Epithelial cell of esophagus (primary cell): ENCODE results near the gene CALCOCO1.
A peak's percentile ranks its signal among the peaks of the same experiment; 100 is the strongest.

ENCODE experiments used
- DNase-seq: peaks from one replicate; pipeline ENCODE4 v3.0.0; 2010; ENCODE audit warnings: low read depth
- H3K4me3 ChIP-seq: 2 replicates; pipeline ENCODE4 v1.5.1; 2011; ENCODE audit warnings: mild to moderate bottlenecking, low read length, control low read depth
- CTCF ChIP-seq: IDR thresholded peaks from 2 replicates; pipeline ENCODE4 v1.5.1; 2011; ENCODE audit warnings: low read depth, mild to moderate bottlenecking, low read length, control low read depth, inconsistent platforms; ENCODE audit not compliant: insufficient read depth; ENCODE audit errors: missing control alignments

Gene CALCOCO1

DNA sequence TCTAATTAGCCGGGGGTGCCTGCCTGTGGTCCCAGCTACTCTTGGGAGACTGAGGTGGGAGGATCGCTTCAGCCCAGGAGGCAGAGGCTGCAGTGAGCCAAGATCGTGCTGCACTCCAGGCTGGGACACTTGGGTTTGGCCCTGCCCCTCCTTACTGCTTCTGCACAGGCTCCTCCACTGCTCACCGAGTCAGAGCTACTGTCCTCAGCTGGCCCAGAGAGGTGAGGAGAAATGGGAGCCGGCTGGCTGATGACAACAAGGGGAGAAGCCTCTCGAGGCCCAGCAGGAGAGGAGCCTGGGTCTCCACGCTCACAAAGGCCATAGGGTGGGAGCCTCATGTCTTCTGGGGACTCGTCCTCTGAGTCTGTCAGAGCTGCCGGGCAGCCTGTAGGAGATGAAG lies 13.7 kb downstream of the CALCOCO1 start:
- TF ChIP-seq CTCF = no peak
- no peak overlapping the region for H3K4me3 ChIP-seq
- no peak for DNase-seq

DNA sequence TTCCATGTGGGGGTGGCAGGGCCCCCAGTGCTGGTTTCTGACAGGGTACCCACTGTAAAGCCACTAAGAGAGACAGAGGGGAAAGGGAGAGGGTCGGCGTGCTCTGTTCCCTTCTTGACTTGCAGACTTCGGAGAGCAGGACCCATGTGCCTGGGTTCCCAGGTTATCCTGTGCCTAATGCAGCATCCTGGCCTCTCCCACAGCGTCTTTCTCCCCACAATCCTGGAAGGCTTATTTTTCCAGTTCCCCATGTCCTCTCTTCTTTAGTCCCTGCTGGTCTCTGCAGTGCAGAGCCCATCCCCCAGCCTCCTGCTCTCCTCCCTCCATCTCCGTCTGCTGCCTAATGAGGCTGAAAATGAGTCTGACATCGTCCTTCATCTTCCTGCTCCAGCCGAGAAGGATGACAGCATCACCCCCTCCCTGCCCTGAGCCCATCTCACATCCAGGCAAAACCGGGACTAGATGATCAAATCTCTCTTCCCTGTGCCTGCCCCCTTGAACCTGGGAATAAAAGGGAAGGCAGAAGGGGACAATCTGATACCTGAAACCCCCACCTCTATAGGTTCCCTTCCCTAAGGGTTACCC lies 15.1 kb downstream of the CALCOCO1 start:
- DNase-seq = no peak
- TF ChIP-seq CTCF = no peak
- no peak overlapping the region for H3K4me3 ChIP-seq

- no peak for TF ChIP-seq CTCF
- no peak overlapping the region for H3K4me3 ChIP-seq
- DNase-seq = no peak
Observed at GRCh38 chr12:53710091-53710490, 17.2 kb downstream of the CALCOCO1 start.

DNA sequence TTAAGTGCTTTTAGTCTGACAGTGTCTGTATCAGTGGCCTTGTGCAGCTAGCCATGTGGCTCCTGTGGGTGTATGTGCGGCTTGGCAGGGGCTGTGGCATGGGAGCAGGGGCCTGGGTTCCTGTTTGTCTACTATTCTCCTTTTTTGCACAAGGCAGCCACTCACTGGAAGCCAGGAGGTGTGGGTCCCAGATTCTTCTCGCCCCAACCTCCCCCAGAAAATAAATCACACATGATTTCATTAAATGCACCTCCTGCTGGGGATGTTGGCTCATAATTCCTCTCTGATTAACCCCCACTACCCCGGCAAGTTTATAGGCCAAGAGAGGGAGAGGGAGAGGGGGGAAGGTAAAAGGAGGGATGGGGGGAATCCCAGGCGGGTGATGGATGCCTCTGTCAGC lies 17.6 kb downstream of the CALCOCO1 start:
- TF ChIP-seq CTCF = no peak
- no peak overlapping the region for H3K4me3 ChIP-seq
- DNase-seq = no peak

DNA sequence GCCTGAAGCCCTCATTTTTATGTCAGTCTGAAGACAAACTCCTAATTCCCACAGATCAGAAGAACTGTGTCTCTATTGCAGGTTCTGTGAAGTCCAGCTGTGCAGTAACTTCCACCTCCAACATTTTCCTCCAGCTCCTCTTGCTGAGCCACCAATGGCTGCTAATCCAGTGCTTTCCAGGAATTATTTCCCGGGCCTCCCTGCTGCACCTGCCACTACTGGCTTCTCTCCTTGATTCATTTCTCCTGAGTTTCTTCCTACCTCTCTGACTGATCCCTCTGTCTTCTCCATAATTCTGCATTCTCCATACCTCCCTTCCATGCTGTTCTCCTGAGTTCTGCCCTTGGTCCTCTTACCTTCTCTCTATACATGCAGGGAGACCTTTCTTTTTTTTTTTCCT lies 21.2 kb downstream of the CALCOCO1 start:
- no peak for TF ChIP-seq CTCF
- no peak overlapping the region for H3K4me3 ChIP-seq
- DNase-seq = no peak

DNA sequence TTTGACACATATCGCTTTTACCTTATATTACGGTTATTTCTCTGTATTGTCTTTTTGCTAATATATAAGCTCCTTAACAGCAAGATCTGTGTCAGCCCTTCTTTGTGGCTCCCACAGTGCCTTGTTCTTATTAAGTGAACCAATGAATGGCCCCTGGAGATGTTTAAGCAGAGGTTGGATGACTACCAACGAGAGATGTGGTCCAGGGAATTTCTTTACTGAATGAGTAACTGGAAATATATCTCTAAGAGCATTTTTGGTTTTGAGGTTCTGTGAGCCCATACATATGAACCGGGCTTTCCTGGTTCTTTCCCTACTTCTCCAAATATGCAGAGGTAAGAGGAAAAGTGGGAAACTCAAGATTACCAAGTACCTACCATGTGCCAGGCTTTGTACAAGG lies 23.5 kb downstream of the CALCOCO1 start:
- no peak for DNase-seq
- TF ChIP-seq CTCF = no peak
- H3K4me3 ChIP-seq = no peak overlapping the region

GRCh38 chr12:53701518-53702264 lies 25.6 kb downstream of the CALCOCO1 start:
- TF ChIP-seq CTCF = peak; percentile 96
- no peak overlapping the region for H3K4me3 ChIP-seq
- DNase-seq = peak; percentile 78
